ENCODE data around the gene PET100. TPM values are rescaled to one million over a fixed set of nuclear protein-coding genes. Genes with fewer than 3 reads are reported as not detected.

PET100 gene
- total RNA-seq, 1 donor from 2014 or later, result 123 TPM

- H3K9me3 Mint-ChIP-seq, result no peaks in the 10 kb centered on the region
- no peaks in the 10 kb centered on the region for H3K27me3 Mint-ChIP-seq
- ChIA-PET CTCF (interaction anchor here (1.0 to 2.1 kb wide), 4 partner anchors 10 to 145 kb away, joined by 3 to 5 read pairs (median 4); partner anchors contain the start of gene TRAPPC5), POLR2A (interaction anchor here (1.2 kb wide), 1 partner anchor 16 kb away, joined by 4 read pairs; no protein-coding TSS in a partner anchor)
- DNase-seq (no peak), ATAC-seq (ENCODE audit: low read depth) (no peak)
- TF ChIP-seq CTCF (IDR thresholded peaks at IDR 0.05), result no peak
- no peak overlapping the region for H3K4me3 Mint-ChIP-seq
- intact Hi-C loops (cut with micrococcal nuclease), result loop anchor here (5.0 to 10.0 kb wide), 2 partner anchors 270 to 348 kb away; partner anchors contain the start of genes CTXN1 and SNAPC2
- no peak overlapping the region for H3K27ac Mint-ChIP-seq
- H3K4me1 Mint-ChIP-seq, result peaks cover 25% of the 10 kb centered on the region
- H3K36me3 Mint-ChIP-seq (ENCODE audit: low read depth), result no peaks in the 10 kb centered on the region
Observed at GRCh38 chr19:7654401-7654800, 24.8 kb downstream of the PET100 start.

GRCh38 chr19:7655581-7655980 lies 26.0 kb downstream of the PET100 start:
- no peaks in the 10 kb centered on the region for H3K27me3 Mint-ChIP-seq
- TF ChIP-seq CTCF (IDR thresholded peaks at IDR 0.05), result no peak
- H3K4me3 Mint-ChIP-seq, result no peak overlapping the region
- peaks cover 25% of the 10 kb centered on the region for H3K4me1 Mint-ChIP-seq
- POLR2A ChIA-PET, result interaction anchor here (1.2 kb wide), 1 partner anchor 26 kb away, joined by 6 read pairs; the partner anchor contains the start of genes PET100 and XAB2
- H3K9me3 Mint-ChIP-seq, result no peaks in the 10 kb centered on the region
- H3K36me3 Mint-ChIP-seq (ENCODE audit: low read depth), result no peaks in the 10 kb centered on the region
- no peak for ATAC-seq (ENCODE audit: low read depth)
- DNase-seq, result no peak
- H3K27ac Mint-ChIP-seq, result no peak overlapping the region
- intact Hi-C loops (cut with micrococcal nuclease), result loop anchor here (10.0 kb wide), 1 partner anchor 269 kb away; the partner anchor contains the start of genes CTXN1 and SNAPC2
- CTCF ChIA-PET, result interaction anchor here (0.6 kb wide), 1 partner anchor 150 kb away, joined by 3 read pairs; no protein-coding TSS in a partner anchor

GRCh38 chr19:7657131-7657751 lies 27.6 kb downstream of the PET100 start:
- no peak for ATAC-seq (ENCODE audit: low read depth)
- no peak overlapping the region for H3K4me3 Mint-ChIP-seq
- no peaks in the 10 kb centered on the region for H3K36me3 Mint-ChIP-seq (ENCODE audit: low read depth)
- peaks cover 5% of the 10 kb centered on the region for H3K27me3 Mint-ChIP-seq
- CTCF ChIA-PET, result no interaction called here
- POLR2A ChIA-PET, result interaction anchor here (0.6 to 2.1 kb wide), 7 partner anchors 18 to 263 kb away, joined by 3 to 8 read pairs (median 5); partner anchors contain the start of genes MAP2K7, SNAPC2, STXBP2 and TRAPPC5
- H3K4me1 Mint-ChIP-seq, result peaks cover 22% of the 10 kb centered on the region
- no peaks in the 10 kb centered on the region for H3K9me3 Mint-ChIP-seq
- intact Hi-C loops (cut with micrococcal nuclease), result loop anchor here (10.0 kb wide), 1 partner anchor 268 kb away; the partner anchor contains the start of genes CTXN1 and SNAPC2
- H3K27ac Mint-ChIP-seq, result no peak overlapping the region
- TF ChIP-seq CTCF (IDR thresholded peaks at IDR 0.05), result no peak
- DNase-seq, result no peak

GRCh38 chr19:7658219-7658686 lies 28.7 kb downstream of the PET100 start:
- Mint-ChIP-seq H3K36me3 (ENCODE audit: low read depth) (no peaks in the 10 kb centered on the region), H3K4me1 (peaks cover 18% of the 10 kb centered on the region), H3K9me3 (no peaks in the 10 kb centered on the region), H3K4me3 (peak overlapping the region; percentile 70), H3K27ac (peak overlapping the region; percentile 82), H3K27me3 (peaks cover 5% of the 10 kb centered on the region)
- intact Hi-C loops (cut with micrococcal nuclease), result loop anchor here (1.0 to 10.0 kb wide), 2 partner anchors 171 to 267 kb away; partner anchors contain the start of genes CTXN1 and SNAPC2
- ATAC-seq (ENCODE audit: low read depth) (peak; percentile 98), DNase-seq (no peak)
- TF ChIP-seq CTCF (IDR thresholded peaks at IDR 0.05), result no peak
- ChIA-PET POLR2A (interaction anchor here (0.7 to 2.1 kb wide), 6 partner anchors 21 to 1752 kb away, joined by 3 to 7 read pairs (median 4); partner anchors contain the start of genes MAP2K7, SNAPC2 and STXBP2), CTCF (interaction anchor here (1.0 kb wide), 1 partner anchor 141 kb away, joined by 3 read pairs; no protein-coding TSS in a partner anchor)
